Epithelial cell of prostate (primary cell): Measurements from ENCODE around the gene MAD1L1.

Experiments
- DNase-seq: peaks from one replicate; pipeline ENCODE4 v3.0.0-alpha.2; 2011; ENCODE audit warnings: low read depth, low spot score
- H3K27ac ChIP-seq: fragments of 450-650 bp; 2 replicates; pipeline ENCODE4 v1.5.1; 2017; ENCODE audit warnings: mild to moderate bottlenecking

Gene MAD1L1

DNA sequence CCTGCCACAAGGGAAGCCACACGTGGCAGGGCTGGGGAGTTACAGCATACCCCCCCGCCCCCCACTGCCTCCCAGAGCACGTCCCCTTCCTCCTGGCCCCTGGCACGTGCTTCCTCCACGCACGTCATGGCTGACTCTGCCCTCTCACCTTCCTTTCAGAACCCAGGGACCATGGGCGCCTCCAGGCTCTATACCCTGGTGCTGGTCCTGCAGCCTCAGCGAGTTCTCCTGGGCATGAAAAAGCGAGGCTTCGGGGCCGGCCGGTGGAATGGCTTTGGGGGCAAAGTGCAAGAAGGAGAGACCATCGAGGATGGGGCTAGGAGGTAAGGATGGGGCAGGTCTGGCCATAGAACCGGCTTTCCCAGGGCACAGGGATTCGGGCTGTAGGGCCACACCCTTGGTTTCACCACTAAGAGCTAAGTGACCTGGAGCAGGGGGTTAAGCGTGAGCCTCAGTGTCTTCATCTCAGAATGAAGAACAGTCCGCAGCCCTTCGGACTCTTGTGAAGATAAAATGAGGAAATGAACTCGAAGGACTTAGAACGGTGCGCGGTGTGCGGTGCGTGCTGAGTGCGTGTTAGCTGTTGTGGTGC, 11.8 kb upstream of the MAD1L1 start:
- no peak overlapping the region for H3K27ac ChIP-seq
- DNase-seq, result no peak

DNA sequence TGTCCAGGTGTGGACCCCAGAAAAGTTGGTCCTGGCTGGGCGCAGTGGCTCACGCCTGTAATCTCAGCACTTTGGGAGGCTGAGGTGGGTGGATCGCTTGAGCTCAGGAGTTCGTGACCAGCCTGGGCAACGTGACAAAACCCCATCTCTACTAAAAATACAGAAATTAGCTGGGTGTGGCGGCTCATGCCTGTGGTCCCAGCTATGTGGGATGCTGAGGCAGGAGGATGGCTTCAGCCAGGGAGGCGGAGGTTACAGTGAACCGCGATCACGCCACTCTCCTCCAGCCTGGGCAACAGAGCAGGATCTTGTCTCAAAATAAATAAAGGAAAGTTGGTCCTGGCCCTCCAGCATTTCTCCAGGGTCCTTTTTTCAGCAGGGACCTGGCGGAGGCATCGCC, 10.7 kb upstream of the MAD1L1 start:
- no peak for DNase-seq
- H3K27ac ChIP-seq, result no peak overlapping the region

DNA sequence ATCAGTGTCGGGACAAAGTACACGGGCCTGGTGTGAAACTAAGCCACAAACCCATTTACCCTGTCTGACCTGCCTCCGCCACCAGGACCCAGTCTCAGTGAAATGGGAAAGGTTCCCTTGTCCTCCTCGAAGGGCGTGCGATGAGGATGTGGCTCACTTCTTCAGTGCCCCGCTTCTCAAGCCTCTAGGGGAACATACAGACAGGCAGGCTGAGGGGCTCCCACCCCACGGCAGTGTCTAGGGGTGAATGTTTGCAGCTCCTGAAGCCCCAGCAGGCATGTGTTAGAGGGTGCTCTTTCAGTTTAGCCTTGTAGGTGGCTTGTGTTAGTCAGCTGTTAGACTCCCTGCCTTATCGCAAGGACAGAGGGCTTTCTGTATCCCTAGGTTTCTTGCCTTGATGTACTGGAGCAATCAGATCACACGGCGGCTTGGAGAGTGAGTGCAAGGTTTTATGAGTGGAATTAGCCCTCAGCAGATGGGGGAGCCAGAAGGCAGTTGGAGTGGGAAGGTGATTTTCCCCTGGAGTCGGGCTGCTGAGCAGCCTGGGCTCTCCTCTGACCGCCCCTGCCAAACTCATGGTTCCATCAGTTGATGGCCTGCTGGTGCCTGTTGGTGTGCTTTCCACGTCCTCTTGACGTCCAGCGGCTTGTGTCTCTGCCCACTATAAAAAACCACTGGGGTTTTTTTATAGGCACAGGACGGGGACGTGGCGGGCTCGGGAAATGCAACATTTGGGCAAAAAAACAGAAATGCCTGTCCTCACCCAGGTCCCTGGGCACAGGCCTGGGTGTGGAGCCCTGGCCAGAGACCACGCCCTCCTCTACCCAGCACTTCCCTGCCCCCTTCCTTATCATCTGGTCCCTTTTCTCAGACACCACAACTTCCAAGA, 10.0 kb upstream of the MAD1L1 start:
- no peak for DNase-seq
- no peak overlapping the region for H3K27ac ChIP-seq

DNA sequence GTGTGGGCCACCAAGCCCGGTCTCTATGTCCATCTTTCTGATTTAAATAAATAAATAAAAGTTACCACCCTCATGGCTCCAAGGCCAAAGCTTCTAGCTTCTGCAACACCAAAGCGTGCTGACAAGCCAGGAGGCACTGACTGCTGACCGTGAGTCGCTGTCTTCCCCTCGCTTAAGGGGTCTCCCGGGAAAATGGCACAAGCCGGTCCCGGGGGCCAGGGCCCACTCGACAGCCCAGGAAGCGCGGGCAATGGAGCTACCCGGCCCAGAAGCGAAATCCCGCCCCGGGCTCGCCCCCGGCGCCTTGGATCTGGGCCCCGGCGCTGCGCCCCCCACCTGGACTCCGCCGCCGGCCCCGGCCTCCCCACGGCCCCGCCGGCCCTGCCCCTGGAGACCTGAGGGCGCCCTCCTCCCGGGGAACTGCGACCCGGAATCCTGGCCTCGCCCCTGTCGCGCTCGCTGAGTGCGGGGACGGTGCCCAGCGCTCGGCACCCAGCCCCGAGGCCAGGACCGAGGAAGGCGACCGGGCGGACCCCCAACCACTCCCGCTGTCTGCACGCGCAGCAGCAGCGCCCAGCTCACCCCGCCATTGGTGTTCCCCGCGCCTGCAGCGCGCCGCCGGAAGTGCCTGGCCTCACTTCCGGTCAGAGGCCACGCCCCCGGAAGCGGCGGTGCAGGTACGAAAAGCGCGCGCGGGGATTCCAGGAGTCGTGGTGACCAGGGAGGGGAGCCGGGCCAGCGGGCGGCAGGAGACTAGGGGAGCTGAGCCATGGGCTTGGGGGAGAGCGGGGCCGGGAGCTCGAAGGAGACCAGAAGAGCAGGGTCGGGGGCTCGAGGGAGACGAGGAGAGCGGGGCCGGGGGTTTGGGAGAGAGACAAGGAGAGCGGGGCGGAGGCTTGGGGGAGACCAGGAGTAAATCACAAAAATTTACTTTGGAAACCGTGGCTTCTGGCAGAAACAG, 9.1 kb upstream of the MAD1L1 start, which contains the start of the genes MRM2 and NUDT1:
TSS of gene MRM2 (minus strand) at position 626 of the 961 bp plus-strand sequence. CDS start at position 590, 36 bp downstream.
TSS of gene NUDT1 (plus strand) at position 647 of the 961 bp plus-strand sequence. CDS start 2,349 bp downstream, outside the sequence.
- DNase-seq, result no peak
- peak within 1 kb of the TSS; percentile 19 for H3K27ac ChIP-seq

DNA sequence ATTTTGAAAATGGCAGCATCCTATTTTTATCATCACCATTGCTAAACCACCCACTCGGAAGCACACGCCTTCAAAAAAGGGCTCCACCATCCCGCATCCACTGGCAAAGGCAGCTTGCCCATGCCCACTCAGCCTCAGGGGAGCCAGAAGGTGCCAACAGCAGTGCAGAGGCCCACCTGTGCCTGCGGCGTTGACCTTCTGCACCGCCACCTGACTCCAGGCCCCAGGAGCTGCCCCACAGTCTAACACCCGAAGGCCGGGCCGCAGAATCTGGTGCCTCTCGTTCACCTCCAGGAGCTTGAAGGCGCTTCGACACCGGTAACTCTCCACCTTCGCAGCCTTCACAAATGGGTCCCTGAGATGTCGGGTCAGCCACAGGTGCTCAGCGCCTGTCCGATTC, 6.5 kb upstream of the MAD1L1 start:
- no peak overlapping the region for H3K27ac ChIP-seq
- DNase-seq, result no peak

DNA sequence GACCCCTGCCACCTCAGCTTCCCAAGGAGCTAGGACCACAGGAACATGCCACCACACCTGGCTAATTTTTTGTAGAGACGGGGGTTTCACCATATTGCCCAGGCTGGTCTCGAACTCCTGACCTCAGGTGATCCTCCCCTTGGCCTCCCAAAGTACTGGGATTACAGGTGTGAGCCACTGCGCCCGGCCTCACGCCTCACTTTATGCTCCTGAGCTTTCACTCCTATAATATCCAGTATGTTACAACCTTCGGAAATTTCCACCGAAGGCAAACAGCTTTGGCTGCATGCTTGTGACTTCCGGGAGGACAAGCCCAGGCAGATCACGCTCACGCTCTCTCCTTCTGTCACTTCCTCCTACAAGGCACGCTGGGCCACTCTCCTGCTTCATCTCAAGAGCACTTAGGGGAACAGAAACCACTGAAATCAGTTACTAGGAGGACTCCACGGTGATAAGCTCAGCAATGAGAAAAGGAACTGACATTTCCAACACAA, 4.4 kb upstream of the MAD1L1 start:
- peak overlapping the region; percentile 74 for H3K27ac ChIP-seq
- DNase-seq, result peak; percentile 45

DNA sequence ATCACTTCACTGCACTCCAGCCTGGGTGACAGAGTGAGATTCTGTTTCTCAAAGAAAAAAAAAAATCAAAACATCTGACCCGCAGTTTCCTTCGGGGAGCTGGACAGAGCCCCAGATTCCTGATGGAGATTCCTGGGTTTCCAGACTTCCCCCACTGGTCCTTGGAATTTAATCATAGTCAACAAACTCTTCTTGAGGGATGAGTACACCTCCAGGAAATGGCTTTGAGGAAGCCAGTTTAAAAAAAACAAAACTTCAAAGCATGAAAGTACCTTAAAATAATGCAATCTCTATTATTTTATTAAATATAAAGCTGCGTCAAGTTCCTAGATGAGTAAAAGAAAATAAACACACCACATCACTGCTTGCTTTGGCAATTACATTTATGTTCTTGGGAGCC, 1.2 kb upstream of the MAD1L1 start:
- no peak for DNase-seq
- H3K27ac ChIP-seq, result no peak overlapping the region

DNA sequence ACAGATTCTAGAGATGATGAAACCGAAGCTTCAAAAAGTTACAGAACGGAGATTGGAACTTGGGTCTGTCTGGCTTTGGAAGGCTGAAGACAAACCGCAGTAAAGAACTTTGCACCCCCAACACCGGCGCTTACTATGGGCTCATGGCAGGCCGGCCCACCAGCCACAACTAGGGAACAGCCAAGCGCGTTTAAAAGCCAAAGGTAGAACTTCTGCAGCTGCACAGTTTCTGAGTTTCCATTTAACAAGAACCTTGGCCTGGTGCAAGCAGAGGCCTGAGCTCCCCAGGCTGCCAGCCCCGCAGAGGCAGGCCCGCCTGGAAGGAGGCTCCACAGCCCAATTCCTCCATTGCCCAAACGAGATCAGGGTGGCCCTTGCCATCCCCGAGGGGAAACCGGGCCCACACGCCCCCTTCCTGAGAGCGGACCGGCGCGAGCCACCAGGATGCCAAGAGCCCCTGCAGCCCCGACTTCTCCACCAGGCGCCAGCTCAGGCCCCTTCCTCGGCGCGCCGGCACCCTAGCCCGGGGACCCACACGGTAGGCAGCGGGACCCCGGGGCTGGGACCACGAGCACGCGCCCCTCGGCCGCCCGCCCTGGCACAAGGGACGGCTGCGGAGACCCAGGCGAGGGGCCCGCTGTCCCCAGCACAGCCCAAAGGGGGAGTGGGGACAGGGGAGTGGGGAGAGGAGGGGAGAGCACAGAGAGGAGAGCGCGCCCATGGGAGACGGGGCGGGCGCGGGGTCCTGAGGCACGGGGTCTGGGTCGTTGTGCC, 566 bp downstream of the MAD1L1 start:
- no peak for DNase-seq
- peak overlapping the region; percentile 10 for H3K27ac ChIP-seq

DNA sequence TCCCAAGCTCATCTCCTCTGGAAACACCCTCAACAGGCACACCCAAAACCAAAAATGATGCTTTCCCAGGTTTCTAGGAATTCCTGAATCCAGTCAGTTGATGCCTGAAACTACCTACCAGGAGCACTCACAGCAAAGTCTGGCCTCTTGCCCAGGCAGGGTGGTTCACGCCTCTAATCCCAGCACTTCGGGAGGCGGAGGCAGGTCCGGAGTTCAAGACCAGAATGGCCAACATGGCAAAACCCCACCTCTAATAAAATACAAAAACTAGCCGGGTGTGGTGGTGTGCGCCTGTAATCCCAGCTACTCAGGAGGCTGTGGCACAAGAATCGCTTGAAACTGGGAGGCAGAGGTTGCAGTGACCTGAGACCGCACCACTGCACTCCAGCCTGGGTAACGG, 1.9 kb downstream of the MAD1L1 start:
- H3K27ac ChIP-seq, result no peak overlapping the region
- no peak for DNase-seq

DNA sequence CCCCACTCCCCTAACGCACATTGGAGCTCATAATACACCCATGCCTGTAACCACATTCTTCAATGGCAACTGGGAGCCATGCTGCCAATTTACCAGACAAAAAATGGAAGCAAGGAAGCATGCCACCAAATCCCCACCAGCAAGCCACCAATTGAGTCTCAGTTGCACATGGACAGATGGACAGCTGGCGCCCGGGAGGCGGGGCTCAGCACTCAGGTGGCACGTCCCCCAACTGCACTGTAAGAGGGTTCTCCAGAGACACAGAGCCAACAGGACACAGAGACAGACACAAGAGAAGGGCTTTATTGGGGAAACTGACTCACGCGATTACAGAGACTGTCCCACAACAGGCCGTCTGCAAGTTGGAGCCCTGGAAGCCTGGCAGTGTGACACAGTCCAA, 2.5 kb downstream of the MAD1L1 start:
- no peak overlapping the region for H3K27ac ChIP-seq
- no peak for DNase-seq

DNA sequence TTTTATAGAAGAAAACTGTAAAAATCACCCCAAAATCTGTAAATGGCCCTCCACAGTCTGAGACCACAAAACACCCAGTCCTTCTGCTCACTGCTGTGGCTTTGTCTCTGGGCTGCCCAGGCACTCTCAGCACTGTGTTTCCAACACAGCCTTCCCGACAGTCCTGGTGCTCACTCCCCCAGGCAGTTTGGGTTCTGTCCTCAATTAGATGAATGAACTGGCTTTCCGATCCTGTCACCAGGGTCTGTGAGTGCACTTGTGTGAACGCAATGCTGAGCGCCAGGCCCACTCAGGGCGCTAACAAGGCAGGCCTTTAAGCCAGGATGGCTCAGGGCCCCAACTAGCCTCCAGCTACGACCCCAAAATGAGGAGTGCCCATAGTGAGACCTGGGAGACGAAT, 3.3 kb downstream of the MAD1L1 start:
- no peak overlapping the region for H3K27ac ChIP-seq
- DNase-seq, result no peak

DNA sequence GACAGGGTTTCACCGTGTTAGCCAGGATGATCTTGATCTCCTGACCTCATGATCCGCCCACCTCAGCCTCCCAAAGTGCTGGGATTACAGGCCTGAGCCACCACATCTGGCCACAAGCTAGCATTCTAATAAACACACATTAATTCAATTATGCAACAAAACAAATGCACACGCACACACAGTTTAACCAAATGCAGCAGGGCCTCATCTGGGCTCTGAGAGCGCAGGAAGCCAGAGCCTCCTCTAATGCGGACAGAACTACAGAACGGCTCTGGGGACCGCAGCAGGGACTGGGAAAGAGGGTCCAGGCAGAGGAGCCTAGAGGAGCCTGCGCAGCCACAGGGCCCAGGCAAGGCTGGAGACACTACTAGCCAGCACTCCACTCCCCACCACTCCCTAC, 3.8 kb downstream of the MAD1L1 start:
- DNase-seq, result no peak

DNA sequence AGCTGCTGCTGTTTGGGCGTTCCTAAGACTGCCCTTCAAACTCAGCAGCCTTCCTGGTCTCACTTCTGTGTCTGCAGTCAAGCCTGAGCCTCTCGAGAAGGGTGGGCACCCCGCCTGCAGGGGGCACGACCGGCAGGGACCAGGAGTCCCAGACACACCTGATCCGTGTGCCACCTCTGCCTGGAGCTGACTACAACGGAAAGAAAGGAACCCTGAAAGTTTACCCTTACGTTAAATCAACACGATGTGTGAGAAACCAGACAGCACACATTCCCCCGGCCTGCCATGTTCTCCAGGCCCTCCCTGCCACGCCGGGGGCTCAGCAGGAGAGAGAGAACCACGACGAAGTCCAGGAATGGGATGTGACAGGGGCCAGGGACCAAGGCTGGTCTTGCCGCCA, 5.0 kb downstream of the MAD1L1 start:
- DNase-seq, result no peak
- H3K27ac ChIP-seq, result no peak overlapping the region

More for the DNA sequence above, 3.8 kb downstream of the MAD1L1 start:
- no peak overlapping the region for H3K27ac ChIP-seq

DNA sequence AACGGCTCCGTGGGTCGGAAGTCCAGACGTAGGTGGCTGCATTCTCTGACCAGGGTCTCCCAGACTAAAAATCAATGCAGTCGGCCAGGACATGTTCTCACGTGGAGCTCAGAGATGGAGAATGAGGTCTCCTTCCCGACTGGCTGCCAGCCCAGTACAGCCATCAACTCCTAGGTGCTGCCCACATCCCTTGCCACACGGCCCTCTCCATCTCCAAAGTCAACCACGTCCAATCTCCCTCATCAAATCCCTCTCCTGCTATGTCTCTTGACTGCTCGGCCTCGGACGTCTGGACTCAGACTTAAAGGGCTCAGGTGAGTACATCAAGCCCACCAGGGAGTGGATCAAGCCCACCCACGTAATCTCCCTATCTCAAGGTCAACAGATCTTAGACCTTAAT, 6.9 kb downstream of the MAD1L1 start:
- peak overlapping the region; percentile 87 for H3K27ac ChIP-seq
- no peak for DNase-seq

DNA sequence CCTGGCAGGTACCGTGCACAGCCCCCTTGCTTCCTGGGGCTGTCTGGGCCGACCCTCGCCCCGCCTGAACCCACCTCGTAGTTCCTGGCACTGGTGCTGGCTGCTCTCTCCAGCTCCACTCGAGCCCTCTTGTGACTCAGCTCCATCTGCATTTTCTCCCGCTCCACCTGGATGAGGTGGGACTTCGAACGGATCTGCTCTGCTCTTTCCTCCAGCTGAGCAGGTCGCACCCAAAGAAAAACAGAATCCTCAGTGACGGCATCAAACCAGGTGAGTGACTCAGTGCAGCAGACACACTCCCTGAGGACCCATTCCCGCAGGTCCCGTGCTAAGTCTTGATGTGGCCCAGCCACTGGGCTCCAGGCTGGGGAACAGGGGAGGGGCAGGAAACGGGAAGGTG, 7.4 kb downstream of the MAD1L1 start:
- H3K27ac ChIP-seq, result peak overlapping the region; percentile 87
- DNase-seq, result peak; percentile 59

DNA sequence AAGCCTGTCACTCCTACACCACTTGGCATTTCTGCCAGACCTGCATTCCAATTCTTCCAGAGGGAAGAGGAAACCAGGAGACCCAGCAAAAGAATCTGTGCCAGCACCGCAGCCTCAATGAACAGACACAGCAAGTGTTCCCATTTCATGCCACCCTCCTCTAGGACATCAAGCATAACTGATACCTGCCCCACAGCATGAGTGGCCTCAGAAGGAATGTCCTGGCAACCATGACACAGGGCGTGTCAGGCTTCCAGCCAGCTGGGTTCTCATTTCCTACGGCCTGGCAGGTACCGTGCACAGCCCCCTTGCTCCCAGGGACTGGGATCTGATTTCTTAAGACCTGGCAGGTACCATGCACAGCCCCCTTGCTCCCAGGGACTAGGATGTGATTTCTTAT, 7.8 kb downstream of the MAD1L1 start:
- peak; percentile 16 for DNase-seq
- peak overlapping the region; percentile 87 for H3K27ac ChIP-seq

DNA sequence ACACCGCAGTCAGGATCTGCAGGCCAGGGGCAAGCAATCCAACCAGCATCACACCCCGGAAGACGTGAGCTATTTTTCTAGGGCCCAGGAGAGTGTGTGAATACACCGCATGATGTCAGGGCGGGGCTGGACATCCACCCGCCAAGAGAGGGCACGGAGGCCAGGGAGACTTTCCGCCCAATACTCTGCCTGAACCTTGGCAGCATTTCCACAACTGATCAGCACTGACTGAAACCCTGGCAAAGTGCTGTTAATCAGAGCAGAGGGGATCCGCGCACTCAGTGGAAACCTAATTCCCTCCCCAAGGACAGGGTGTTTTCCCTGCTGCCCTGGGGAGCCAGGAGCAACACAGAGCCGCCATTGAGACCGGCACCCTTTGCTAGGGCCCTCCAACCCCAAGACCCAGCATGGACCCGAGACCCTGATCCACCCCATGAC, 8.2 kb downstream of the MAD1L1 start:
- DNase-seq, result no peak
- peak overlapping the region; percentile 87 for H3K27ac ChIP-seq

DNA sequence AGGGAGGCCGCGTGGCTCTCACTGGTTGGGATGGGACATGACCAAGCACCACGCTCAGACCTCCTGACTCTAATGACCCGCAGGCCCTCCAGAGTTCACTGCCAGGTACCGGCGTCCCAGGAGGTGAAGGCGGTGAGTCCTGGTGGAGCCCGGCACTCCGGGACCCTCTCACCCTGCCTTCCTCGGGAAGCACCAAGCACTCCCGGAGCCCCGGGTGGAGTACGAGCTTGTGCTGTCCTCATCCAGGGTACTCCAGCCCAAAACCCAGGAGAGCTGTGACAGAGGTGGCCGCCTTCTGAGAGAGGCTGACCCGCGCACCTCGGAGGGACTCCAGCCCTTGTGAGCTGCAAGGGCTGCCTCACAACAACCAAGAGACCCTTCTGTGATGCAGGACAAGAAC, 9.4 kb downstream of the MAD1L1 start:
- no peak overlapping the region for H3K27ac ChIP-seq
- DNase-seq, result no peak

DNA sequence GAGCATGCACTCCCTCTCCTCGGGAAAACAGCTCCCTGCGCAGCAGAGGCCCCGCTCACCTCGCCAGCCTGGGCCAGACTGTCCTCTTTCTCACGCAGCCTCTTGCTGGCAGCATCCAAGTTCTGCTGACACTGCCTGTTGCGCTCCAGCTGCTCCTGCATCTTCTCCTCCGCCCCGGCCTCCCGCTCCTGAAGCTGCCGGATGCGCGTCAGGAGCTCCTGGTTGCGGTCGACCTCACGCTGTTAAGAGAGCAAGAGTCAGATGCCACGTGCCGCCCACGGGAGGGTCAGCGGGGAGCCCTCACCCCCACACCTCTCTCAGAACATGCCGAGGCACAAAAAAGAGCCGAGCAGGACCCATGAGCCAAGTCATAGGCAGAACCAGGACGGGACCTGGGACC, 10.2 kb downstream of the MAD1L1 start:
- DNase-seq, result no peak
- H3K27ac ChIP-seq, result no peak overlapping the region

DNA sequence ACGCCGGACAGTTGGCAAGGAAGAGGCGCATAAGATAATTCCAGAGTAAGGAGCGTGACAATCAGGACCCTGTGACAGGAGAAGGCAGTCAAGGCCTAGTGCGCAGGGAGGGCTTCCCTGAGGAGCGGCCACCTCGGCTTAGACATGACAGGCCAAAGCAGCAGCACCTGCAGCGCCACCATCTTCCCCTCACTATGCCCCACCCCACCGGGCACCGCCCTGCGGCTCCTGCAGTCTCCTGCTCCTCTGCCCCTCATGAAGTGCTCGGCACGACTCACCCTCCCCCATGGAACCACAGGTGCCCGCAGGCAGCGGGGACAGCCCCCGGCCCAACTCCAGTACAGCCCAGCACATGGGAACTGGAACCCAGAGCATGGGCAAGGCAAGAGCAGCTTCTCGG, 11.8 kb downstream of the MAD1L1 start:
- DNase-seq, result no peak
- H3K27ac ChIP-seq, result no peak overlapping the region
